Transverse colon (tissue), 4 donors: ENCODE data around the gene PES1.

Source experiments
- EP300 ChIP-seq: sonication (generic); formaldehyde crosslinking; IDR thresholded peaks from one replicate; pipeline ENCODE4 v1.6.1; 2017; ENCODE audit warnings: antibody characterized with exemption, low read depth
- POLR2A ChIP-seq: fragments of 450-650 bp; IDR thresholded peaks from one replicate; pipeline ENCODE4 v1.6.1; 2016; ENCODE audit warnings: antibody characterized with exemption, mild to moderate bottlenecking, moderate library complexity
- POLR2AphosphoS5 ChIP-seq, 3 donors: sonication (generic); formaldehyde crosslinking; IDR thresholded peaks; one replicate each; pipeline ENCODE4 v1.6.1; 2016; ENCODE audit warnings: antibody characterized with exemption in 3 of 3
- TF ChIP-seq, protein P1 (sequence below), 5 experiments: fragments of 200-600 bp in 3 of 5; fragments of 450-650 bp in 2 of 5; sonication (generic) in 3 of 5; IDR thresholded peaks; 1 replicate in 2 of 5; 2 replicates in 3 of 5; pipeline ENCODE4 v1.5.1; 2016 to 2017; ENCODE audit warnings: antibody characterized with exemption in 5 of 5, inconsistent platforms in 3 of 5, mild to moderate bottlenecking in 2 of 5, moderate library complexity in 1 of 5

- TF ChIP-seq EP300, result no peak
- TF ChIP-seq, protein P1, sequence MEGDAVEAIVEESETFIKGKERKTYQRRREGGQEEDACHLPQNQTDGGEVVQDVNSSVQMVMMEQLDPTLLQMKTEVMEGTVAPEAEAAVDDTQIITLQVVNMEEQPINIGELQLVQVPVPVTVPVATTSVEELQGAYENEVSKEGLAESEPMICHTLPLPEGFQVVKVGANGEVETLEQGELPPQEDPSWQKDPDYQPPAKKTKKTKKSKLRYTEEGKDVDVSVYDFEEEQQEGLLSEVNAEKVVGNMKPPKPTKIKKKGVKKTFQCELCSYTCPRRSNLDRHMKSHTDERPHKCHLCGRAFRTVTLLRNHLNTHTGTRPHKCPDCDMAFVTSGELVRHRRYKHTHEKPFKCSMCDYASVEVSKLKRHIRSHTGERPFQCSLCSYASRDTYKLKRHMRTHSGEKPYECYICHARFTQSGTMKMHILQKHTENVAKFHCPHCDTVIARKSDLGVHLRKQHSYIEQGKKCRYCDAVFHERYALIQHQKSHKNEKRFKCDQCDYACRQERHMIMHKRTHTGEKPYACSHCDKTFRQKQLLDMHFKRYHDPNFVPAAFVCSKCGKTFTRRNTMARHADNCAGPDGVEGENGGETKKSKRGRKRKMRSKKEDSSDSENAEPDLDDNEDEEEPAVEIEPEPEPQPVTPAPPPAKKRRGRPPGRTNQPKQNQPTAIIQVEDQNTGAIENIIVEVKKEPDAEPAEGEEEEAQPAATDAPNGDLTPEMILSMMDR (IDR thresholded peaks at IDR 0.05), result no peak
- peak in 1 of 3 donors; percentile 20 for TF ChIP-seq POLR2AphosphoS5 (IDR thresholded peaks at IDR 0.05)
- no peak for TF ChIP-seq POLR2A
These were observed 18.6 kb upstream of the PES1 start for GRCh38 chr22:30610299-30610698.
